AG04450 (cell line): ENCODE results near the gene NXNL1. TPM values are rescaled to one million over a fixed set of nuclear protein-coding genes. Genes with fewer than 3 reads are reported as not detected.

ENCODE experiments used
- CTCF ChIA-PET: fragments of 300-600, 350-600 bp; formaldehyde crosslinking; extraction: SDS; loops from one replicate; lab custom pipeline; 2022; ENCODE audit warnings: antibody characterized with exemption, inconsistent platforms; lab: Charles Lee
- POLR2A ChIA-PET: fragments of 350-600 bp; formaldehyde crosslinking; extraction: SDS; loops from one replicate; lab custom pipeline; 2021; ENCODE audit warnings: antibody characterized with exemption, inconsistent platforms; lab: Yijun Ruan, JAX
- DNase-seq: peaks from one replicate; pipeline ENCODE4 v3.0.0-alpha.2; 2011; ENCODE audit warnings: low read depth, low spot score
- H3K27ac ChIP-seq: one replicate; pipeline ENCODE4 v1.5.1; 2012; ENCODE audit warnings: low read depth, low read length, control low read depth
- H3K27me3 ChIP-seq: one replicate; pipeline ENCODE4 v1.6.0; 2012; ENCODE audit warnings: low read length; ENCODE audit not compliant: control insufficient read depth, insufficient read depth
- H3K4me3 ChIP-seq: 2 replicates; pipeline ENCODE4 v1.5.1; 2011; ENCODE audit warnings: mild to moderate bottlenecking, low read depth, low read length, control low read depth
- H3K9me3 ChIP-seq: 2 replicates; pipeline ENCODE4 v1.5.1; 2012; ENCODE audit warnings: low read length; ENCODE audit not compliant: control insufficient read depth, insufficient read depth
- CTCF ChIP-seq: IDR thresholded peaks from 2 replicates; pipeline ENCODE4 v1.5.1; 2011; ENCODE audit warnings: low read depth, low read length, control low read depth, inconsistent platforms
- polyA plus RNA-seq: library from polyadenylated mRNA; depleted of rRNA; stranded (reverse); fragments of >200 nt; gene quantifications from 2 replicates; pipeline ENCODE4 v1.2.3, GENCODE V29; 2011

Gene NXNL1
- polyA plus RNA-seq, 1 experiment = not detected

DNA sequence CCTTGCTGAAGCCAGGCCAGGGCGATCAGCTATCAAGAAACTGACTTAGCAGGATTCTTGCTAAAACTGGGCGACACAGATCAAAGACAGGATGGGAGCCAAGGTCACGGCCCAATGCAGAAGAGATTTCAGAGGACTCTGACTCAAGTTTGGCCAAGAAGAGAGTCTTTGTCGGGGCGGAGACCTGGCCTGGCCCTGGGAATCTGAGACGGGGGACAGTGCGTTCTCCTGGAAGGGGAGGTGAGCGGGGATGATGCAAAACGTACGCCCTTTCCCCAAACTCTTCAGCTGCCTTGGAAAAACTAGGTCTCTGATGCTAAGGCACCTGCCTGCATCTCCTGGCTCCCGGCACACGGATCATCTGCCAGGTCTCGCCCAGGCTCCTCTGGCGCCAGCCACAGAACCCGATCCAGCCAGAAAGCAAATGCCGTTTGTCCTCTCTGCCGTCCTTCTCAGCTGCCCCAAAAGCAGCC lies 31.0 kb downstream of the NXNL1 start:
- no peaks in the 10 kb centered on the region for H3K27me3 ChIP-seq
- CTCF ChIA-PET = interaction anchor here (1.0 kb wide), 1 partner anchor 12 kb away, joined by 5 read pairs; no protein-coding TSS in a partner anchor
- DNase-seq = no peak
- no peaks in the 10 kb centered on the region for H3K9me3 ChIP-seq
- H3K4me3 ChIP-seq = no peak overlapping the region
- TF ChIP-seq CTCF = no peak
- no peak overlapping the region for H3K27ac ChIP-seq
- POLR2A ChIA-PET = interaction anchor here (0.7 to 1.8 kb wide), 3 partner anchors 10 to 404 kb away, joined by 7 to 15 read pairs (median 7); partner anchors contain the start of gene MVB12A

GRCh38 chr19:17424743-17425365 lies 35.9 kb downstream of the NXNL1 start:
- peak; percentile 58 for TF ChIP-seq CTCF
- POLR2A ChIA-PET = no interaction called here
- Histone ChIP-seq H3K27me3 (no peaks in the 10 kb centered on the region), H3K27ac (no peak overlapping the region), H3K9me3 (no peaks in the 10 kb centered on the region; the same call in 1 of the 2 replicates), H3K4me3 (no peak overlapping the region)
- no peak for DNase-seq
- CTCF ChIA-PET = interaction anchor here (0.7 kb wide), 1 partner anchor 60 kb away, joined by 3 read pairs; no protein-coding TSS in a partner anchor

- CTCF ChIA-PET = interaction anchor here (0.7 kb wide), 1 partner anchor 339 kb away, joined by 3 read pairs; no protein-coding TSS in a partner anchor
- TF ChIP-seq CTCF = no peak
- Histone ChIP-seq H3K27me3 (no peaks in the 10 kb centered on the region), H3K4me3 (no peak overlapping the region), H3K27ac (no peak overlapping the region), H3K9me3 (no peaks in the 10 kb centered on the region; the same call in 1 of the 2 replicates)
- POLR2A ChIA-PET = no interaction called here
- DNase-seq = no peak
These were observed 37.1 kb downstream of the NXNL1 start for GRCh38 chr19:17423429-17424208.

DNA sequence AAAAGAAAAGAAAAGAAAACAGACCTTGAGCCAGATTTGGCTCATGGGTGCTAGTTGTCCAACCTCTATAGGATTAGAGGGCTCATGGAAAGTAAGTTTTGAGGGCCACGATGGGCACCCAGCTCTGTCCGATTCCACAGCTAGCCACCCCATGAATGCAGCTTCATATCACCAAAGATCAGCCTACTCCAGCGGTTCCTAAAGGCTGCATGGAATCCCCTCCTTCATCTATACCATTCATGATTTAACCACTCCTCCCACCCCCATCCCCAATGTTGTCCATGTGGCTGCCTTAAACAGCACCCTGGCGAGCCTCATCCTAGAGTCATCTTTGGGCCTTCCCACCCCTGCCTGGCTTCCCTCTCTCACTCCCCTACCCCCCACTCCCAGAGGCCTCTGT lies 38.8 kb downstream of the NXNL1 start:
- H3K27ac ChIP-seq = no peak overlapping the region
- TF ChIP-seq CTCF = no peak
- H3K27me3 ChIP-seq = no peaks in the 10 kb centered on the region
- no peaks in the 10 kb centered on the region; the same call in 1 of the 2 replicates for H3K9me3 ChIP-seq
- no peak for DNase-seq
- H3K4me3 ChIP-seq = no peak overlapping the region
- ChIA-PET POLR2A (no interaction called here), CTCF (interaction anchor here (0.5 kb wide), 1 partner anchor 31 kb away, joined by 3 read pairs; no protein-coding TSS in a partner anchor)
